Measurements from ENCODE around the gene JARID2.

DNA sequence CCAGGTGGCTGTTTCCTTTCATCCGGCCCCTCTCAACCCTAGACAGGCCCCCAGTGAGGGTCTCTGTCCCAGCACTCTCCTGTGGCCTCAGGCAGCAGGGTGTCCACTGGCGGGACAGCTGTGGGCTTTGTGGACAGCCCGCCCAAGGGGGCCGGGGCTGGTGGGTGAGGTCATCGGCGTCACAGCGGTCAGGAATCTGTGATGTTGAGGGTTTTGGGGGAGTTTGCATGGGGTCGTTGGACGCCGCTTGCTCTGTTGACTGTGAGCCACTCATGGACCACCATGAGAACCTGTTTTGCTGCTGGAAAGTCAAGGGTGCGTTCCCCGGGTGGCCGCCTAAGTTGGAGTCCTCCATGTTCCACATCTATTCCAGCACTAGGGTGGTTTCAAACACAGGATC is 270.5 kb downstream of the JARID2 start:
- TF ChIP-seq, protein P1, sequence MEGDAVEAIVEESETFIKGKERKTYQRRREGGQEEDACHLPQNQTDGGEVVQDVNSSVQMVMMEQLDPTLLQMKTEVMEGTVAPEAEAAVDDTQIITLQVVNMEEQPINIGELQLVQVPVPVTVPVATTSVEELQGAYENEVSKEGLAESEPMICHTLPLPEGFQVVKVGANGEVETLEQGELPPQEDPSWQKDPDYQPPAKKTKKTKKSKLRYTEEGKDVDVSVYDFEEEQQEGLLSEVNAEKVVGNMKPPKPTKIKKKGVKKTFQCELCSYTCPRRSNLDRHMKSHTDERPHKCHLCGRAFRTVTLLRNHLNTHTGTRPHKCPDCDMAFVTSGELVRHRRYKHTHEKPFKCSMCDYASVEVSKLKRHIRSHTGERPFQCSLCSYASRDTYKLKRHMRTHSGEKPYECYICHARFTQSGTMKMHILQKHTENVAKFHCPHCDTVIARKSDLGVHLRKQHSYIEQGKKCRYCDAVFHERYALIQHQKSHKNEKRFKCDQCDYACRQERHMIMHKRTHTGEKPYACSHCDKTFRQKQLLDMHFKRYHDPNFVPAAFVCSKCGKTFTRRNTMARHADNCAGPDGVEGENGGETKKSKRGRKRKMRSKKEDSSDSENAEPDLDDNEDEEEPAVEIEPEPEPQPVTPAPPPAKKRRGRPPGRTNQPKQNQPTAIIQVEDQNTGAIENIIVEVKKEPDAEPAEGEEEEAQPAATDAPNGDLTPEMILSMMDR (IDR thresholded peaks at IDR 0.05; ENCODE audit: low read length) = 0 out of 2 replicates have a peak, but pooled peaks have one; percentile 4
- TF ChIP-seq EZH2 (IDR thresholded peaks at IDR 0.05; ENCODE audit: borderline replicate concordance, low read length) = no peak

Data from OCI-LY1 (cell line).